Measurements from ENCODE around the gene NCF4. TPM values are rescaled to one million over a fixed set of nuclear protein-coding genes. Genes with fewer than 3 reads are reported as not detected.
A peak's percentile ranks its signal among the peaks of the same experiment; 100 is the strongest.

NCF4 gene
- 1 to 10 TPM; 2.9 to 6.8 (median 3.9) TPM for polyA plus RNA-seq (ENCODE audit: insufficient read length in 10 of 10)
- long read RNA-seq, donor 1, partial matches to known transcripts = 0 of 1 reads
- long read RNA-seq, donor 1, other reads (novel, unspliced or antisense) = 0 of 1 reads
- long read RNA-seq, donor 2, partial matches to known transcripts = 0 of 1 reads
- long read RNA-seq, donor 2, other reads (novel, unspliced or antisense) = 0 of 1 reads
- long read RNA-seq, donor 3 = 0 reads
- long read RNA-seq, donor 4 = 0 reads
- long read RNA-seq, donor 5, partial matches to known transcripts = 0 of 5 reads
- long read RNA-seq, donor 5, other reads (novel, unspliced or antisense) = 0 of 5 reads
- long read RNA-seq, donor 6, partial matches to known transcripts = 0 of 3 reads
- long read RNA-seq, donor 6, other reads (novel, unspliced or antisense) = 0 of 3 reads
- long read RNA-seq, donor 7 = 0 reads
- long read RNA-seq, donor 8, partial matches to known transcripts = 0 of 1 reads
- long read RNA-seq, donor 8, other reads (novel, unspliced or antisense) = 0 of 1 reads
- long read RNA-seq, donor 9 = 0 reads

DNA sequence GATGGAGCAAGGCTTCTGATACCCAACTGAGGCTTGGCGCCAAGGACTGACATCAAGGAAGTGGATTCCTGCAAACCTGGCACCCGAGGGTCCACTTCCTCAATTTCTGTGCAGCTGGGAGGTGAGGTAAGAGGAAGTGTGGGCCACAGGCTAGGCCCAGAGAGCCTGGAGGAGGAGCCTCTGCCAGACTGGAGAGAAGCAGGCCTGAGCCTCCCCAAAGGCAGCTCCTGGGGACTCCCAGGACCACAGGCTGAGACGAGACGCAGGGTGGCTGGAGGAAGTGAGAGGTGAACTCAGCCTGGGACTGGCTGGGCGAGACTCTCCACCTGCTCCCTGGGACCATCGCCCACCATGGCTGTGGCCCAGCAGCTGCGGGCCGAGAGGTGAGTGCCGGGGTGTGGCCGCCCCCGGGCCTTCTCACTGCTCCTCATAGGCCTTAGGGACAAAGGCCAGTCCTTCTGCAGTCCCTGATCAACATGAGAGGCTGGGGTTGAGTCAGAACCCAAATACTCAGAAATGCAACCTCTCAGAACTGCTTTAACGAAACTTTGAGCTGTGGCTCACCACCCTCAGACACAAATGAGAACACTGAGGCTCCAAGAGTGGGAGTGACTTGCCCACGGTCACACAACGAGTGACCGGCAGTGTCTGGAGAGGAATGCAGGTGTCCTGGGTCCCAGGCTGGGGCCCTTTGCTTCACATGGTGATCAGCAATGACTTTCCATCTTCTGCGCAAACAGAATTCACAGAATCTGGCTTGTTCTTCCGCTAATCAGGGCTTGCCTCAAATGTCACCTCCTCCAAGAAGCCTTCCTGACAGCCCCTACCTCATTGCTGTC is at the start of gene NCF4:
Gene NCF4 (plus strand): TSS at position 186 of the 839 bp plus-strand sequence. CDS start 166 bp downstream, at position 352.
- peak in 2 of 3 donors; percentile 27 to 60 for DNase-seq

DNA sequence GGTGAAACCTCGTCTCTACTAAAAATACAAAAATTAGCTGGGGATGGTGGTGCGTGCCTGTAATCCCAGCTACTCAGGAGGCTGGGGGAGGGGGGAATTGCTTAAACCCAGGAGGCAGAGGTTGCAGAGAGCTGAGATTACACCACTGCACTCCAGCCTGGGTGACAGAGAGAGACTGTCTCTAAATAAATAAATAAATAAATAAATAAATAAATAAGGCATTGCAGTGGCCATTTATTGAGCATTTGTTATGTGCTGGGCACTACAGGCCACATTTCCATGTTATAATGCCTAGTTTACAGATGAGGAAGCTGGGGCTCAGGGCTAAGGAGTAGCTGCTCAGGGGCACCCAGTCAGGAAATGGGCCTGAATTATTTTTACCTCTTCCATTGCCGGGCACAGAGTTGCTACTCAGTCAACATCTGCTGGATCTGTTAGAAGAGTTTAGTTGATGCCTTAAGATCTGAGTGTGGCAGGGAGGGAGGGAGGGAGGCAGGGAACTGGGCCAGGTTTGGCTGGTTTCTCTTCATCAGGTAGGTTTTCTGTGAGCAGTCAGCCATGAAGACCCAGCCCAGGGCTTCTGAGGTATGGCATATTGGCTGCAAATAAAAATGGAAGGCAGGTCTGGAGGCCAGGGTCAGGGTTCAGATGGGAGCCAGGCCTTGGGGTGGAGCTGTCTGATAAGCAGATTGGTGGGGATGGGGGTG is 49.6 kb upstream of the NCF4 start:
- DNase-seq = no peak

DNA sequence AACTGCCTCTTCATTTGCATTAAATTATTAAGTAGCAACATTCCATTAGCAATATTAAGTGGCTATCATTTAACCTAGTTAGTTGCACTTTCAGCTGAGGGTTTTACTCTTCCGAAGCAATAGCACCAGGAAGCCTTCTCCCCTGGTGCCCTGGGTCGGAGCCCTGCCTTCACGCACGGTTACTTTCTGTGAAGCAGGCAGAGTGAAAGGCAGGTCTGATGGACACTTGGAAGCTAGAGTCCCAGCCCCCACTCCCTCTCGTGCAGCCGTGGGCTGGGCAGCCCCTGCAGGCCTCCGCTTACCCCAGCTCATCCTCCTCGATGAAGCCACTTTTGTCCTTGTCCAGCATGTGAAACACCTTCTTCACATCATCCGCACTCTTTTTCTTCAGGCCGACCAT is 46.0 kb upstream of the NCF4 start:
- no peak for DNase-seq

DNA sequence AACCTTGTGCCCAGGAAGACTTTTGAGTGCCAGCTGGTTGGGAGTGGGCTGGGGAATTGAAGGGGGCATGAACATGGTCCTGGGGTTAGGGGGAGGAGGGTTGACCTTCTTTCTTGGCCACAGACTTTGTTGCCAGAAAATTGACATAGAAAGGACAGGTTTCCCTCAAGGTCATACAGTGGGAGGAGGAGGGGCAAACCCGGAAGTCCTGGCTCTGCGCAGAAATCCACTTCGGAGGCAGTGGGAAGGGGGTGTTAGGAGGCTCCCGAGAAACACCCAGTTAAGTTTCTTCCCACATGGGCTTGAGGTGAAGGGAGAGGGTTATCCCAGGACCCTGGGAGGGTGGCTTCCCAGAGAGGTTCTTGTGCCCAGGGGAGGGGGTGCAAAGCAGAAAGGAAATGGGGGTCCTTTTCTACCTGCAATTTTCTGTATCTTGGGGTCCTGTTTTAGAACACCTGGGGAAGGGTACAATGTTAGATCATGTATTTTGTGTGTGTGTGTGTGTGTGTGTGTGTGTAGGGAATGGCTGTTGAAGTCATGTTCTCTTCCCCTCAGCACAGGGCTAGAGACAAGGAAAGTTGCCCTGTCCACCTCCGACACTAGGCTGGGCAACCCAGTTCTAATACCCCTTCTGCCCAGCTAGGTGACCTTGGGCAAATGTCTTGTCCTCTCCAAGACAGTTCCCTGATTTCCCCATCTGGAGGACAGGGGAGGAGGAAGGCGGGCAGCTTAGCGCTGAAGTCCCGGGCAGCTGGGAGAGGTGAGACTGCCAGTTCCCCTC is 45.1 kb upstream of the NCF4 start:
- no peak for DNase-seq

DNA sequence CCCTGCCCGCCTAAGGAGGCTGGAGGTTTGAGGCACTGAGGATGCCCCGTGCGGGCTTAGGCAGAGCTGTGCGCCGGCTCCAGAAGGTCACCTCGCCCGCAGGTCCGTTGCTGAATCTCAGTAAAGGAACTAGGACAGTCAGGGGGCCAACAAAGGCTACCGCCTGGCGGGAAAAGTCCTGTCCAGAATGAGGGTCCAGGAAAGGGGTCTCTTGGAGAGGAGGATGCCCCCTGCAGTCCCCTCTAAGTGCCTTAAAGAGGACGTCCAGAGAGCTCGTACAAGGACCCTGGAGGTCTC is 44.5 kb upstream of the NCF4 start:
- no peak for DNase-seq

DNA sequence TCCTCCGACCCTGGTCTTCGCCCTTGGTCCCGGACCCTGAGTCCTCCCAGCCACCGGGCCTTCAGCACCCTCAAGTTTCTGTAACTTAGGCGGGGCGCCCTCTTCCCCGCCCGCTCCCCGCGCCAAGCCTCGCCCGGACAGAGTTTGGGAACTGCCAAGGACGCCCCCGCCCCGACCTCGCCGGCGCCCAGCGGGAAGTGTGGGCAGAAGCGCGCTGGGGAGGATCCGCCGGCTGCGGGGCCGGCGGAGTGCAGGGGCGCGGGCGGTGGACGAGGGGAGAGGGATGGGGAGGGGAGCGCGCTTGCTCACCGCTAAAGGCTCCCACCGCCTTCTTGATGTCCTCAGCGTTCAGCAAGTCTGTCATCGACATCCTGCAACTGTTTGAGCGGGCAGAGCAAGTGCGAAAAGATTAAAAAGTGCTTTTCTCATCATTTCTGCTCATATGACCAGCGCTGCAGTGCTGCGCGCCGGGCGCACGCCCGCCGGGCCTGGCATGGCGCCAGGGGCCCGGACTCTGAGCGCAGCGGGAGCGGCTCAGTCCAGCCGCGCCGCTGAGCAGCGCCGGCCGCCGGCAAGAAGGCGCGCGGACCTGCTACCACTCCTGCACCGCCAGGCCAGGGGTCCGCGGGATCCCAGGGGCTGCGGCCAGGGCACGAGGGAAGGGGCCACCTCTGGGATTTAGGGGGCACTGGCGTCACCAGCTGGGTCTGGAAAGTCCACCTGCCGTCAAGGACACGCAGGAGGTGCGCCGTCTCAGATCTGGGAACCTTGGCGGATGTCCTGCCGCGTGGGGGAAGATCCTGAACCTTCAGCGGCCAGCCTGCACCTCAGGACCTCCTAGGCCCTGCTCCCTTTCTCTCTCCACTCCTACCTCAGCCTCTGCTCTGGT is 43.9 kb upstream of the NCF4 start, which contains the start of gene PVALB:
Gene PVALB (minus strand): TSS at position 400 of the 889 bp plus-strand sequence. CDS start 30 bp downstream, at position 370.
- DNase-seq = peak; percentile 33 to 79 (median 71)

DNA sequence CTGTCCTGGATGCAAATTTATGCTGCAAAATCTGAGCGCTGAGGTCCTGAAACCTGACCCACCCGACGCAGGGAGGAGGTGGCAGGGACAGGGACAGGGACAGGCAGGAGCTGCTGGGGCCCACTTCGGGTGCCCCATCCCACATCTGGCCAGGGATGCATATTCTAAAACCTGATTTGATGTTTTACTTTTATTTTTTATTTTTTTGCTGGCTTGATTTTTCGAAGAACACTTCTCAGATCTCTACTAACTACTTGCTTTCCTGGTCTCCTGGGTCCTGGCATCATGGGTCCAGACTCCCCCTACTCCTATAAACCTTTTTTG is 43.3 kb upstream of the NCF4 start:
- DNase-seq = no peak

DNA sequence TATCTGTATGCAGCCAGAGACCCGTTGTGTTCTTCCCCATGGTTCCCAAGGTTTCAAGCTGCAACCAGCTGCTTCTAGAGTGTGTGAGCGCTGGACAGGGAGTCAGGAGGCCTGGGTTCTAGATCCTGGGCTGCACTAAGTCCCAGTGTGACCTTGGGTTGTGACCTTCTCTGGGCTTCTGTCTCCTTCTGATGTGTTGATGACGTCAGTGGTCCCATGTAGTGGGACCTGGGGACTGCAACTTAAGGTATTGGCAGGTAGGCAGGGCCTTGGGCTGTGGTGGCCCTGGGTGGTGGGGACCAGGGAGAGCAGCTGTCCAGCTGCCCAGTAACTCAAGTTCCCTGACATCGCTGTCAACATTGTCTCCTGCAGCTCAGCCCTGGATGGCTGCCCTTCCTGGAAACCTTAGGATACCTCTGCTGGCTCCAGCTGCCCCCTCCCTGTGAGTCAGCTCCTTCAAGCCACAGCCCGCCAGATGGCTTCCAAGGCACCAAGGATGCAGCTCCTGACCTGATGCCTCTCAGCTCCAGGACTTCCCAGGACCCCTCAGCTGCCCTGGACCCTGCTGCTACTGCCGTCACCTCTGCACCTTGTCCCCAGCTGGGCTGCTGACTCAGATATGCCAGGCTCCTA is 42.7 kb upstream of the NCF4 start:
- DNase-seq = no peak

DNA sequence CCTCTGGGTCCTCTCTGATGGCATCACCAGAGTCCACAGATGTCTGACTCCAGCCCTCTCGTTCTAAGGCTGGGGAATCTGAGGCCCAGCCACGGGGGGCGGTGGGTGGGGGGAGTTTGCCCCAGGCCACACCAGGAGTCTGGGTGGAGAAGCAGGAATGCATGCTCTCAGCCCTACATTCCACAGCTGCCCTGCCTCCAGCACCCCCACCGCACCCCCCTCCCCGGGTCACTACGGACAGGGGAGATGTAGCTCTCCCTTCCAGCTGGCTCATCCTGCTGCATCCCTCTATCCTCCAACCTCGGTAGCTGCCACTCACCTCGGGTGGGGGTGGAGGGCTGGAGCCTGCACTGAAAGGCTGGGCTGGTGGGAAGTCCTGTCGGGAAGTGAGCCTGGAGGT is 41.7 kb upstream of the NCF4 start:
- no peak for DNase-seq

DNA sequence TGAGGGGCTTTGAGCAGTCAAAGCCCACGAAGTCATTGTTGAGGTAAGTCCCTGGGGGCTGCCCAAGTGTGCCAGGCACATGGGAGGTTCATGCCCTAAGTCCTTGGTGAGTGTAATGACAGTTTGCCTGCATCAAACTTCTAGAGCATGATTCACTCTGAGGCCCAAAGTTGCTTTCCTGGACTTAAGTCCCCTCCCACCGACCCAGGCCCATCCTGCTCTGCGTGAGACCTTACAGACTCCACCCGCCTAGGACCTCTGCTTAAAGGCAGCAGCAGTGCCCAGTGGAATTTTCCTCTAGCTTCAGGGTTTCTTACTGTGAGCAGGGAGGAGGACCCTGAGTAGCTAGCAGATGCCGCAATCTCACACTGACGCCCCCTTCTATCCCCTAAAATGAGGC is 38.2 kb upstream of the NCF4 start:
- DNase-seq = no peak

DNA sequence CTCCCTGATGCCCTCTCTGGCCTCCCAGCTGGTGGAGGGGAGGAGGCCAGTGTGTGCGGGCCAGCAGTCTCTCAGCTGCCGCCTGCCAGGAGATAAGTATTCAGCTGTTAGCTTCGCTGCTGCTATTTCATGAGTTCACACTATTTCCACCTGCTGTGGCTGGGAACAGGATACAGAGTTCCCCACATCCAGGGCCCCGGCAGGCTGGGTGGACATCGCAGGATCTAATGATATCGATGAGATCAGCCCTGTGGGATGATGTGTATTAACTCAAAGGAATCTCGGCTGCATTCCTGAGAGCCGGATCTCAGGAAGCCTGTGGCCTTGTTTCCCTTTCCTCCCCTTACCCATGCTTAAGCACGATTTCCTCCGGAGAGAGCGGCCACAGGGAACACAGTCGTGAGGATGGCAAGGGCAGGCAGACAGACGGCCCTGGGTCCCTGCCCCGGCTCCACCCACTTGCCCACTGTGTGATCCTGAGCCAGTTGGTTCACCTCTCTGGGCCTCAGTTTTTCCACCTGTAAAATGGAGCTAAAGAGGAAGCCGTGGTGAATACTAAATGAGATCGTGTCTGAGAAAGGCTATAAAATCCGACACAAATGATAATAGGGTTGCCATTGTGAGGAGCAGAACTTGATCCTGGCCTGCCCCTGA is 37.5 kb upstream of the NCF4 start:
- peak; percentile 66 to 69 (median 69) for DNase-seq

DNA sequence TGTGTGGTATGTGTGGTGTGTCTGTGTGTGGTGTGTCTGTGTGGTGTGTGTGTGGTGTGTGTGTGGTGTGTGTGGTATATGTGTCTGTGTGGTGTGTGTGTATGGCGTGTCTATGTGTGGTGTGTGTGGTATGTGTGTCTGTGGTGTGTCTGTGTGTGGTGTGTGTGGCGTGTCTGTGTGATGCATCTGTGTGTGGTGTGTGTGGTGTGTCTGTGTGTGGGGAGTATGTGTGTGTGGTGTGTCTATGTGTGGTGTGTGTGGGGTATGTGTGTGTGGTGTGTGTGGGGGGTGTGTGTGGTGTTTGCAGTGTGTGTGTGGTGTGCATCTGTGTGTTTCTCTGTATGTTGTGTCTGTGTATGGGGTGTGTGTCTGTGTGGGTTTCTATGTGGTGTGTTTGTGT is 36.2 kb upstream of the NCF4 start:
- DNase-seq = no peak

DNA sequence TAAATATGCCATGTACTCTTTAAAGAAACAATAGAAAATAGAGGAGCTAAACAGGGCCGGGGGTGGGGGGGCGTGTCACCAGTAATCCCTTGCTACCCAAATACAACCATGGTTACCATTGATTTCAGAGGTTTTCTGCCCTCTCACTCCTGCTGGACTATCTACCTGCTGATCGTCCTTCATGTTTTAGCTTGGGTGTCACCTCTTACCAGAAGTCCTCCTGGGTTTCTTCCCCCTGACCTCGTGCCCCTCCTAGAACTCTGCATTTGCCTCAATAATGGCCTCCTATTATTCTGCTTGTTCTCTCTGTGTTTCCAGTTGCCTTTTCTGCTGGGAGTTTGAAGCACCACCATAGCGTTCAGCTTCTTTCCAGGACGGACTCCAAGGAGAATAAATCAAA is 34.5 kb upstream of the NCF4 start:
- DNase-seq = no peak

DNA sequence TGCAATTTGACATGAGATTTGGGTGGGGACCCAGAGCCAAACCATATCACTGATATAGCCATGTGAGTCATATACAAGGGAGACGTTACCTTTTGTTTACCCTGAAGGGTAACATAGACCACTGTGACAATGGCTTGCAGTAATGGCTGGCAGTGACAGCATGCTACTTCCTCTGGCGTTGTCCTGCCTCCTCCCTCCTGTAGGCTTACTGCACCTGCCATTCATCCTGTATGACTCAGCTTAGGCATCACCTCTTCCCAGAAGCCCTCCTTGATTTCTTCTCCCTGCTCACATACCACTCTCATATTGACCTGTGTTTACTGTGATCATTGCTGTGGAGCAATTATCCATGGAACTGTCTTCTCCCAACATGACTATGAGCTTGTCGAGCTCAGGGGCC is 32.0 kb upstream of the NCF4 start:
- DNase-seq = no peak

DNA sequence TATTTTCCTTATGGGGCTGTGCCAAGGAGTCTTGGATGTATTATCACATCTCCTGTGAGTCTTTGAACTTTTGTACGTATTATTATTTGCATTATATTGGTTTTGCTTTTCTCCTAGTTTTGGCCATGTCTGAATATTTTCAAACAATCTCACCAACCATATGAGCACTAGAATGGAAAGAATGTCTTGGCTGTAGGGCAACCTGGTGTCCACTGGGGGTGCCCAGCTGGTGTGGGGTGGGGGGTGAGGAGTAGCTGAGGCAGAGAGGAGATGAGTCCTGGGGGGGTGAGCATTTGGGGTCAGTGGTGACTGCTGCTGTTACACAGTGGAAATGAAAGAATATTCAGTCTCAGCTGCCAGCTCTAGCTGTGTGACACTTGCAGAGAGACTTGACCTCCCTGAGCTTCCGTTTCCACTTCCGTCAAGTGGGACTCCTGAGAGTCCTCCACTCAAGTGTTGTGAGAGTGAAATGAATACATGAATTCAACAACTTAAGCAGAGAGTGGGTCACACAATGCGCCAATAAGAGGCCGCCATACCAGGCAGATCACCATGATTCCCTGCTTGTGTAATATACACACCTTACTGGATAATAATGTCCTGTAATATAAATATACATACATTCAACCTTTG is 31.3 kb upstream of the NCF4 start:
- DNase-seq = no peak

DNA sequence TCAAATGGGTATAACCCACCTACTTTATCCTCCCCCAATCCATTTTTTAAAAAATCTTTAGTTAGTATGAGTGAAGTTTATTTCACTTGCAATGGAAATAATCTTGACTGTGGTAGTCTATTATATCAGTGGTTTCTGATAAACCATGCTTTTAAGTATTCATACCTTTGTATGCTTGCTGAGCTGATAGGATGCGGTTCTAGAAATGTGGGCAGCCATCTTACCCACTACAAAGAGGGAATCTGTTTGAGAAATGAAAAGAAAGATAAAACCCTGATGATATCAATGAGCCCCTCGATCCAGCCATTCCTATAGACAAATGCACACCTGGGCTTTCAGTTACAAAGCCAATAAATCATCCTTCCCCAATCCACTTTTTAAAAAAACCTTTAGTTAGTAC is 30.2 kb upstream of the NCF4 start:
- DNase-seq = no peak

DNA sequence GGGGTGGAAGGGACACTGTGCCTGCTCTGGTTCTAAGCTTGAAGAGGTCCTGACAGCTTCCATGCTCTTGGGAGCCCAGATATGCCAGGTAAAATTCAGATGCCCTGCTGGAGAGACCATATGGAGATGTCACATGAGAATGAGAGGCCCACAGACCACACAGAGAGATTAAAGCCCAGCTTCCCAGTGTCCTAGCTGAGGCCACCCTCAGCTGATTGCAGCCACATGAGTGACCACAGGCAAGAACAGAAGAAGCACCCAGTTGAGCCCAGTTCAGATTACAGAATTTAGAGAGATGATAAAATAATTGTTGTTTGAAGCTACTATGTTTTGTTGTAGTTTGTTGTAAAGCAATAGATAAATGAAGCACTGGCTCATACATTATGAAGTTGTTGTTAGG is 29.6 kb upstream of the NCF4 start:
- DNase-seq = no peak

DNA sequence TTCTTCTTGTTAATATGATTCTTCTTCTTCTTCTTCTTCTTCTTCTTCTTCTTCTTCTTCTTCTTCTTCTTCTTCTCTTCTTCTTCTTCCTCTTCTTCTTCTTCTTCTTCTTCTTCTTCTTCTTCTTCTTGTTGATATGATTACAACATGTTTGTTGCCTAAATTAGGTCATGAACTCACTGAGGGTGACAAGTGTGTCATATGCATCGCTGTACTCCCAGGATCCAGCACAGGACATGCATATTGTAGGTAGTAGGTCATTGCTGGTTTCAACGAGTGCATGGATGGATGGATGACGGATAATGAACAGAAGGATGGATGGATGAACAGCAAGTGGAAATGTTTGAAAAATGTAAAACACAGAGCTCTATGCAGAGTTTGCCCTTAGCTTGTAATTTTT is 29.1 kb upstream of the NCF4 start:
- no peak for DNase-seq

DNA sequence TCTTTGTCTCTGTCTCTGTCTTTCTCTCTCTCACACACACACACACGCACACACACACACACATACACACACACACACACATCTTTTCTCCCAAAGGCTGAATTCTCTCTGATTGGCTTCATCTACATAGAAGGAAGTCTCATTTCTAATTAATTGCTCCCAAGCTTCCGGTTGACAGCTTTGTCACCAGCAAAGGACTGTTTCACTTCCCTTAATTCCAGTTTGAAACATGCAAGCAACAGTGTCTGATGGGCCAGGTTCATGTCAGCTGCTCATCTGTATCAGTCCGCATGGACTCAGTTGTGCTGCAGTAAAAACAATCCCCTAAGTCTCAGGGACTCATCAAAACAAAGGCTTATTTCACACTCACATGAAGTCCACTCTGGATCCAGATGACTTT is 27.7 kb upstream of the NCF4 start:
- DNase-seq = no peak

All from muscle of back (tissue), 13 donors.